Breast epithelium (tissue), 4 donors: Measurements from ENCODE around the gene IQCN. TPM values are rescaled to one million over a fixed set of nuclear protein-coding genes. Genes with fewer than 3 reads are reported as not detected.

Source experiments
- DNase-seq, 2 donors: peaks; one replicate each; pipeline ENCODE4 v3.0.0-alpha.2; 2019; ENCODE audit warnings: low spot score in 2 of 2
- H3K27ac ChIP-seq, 2 donors: fragments of 200-600 bp; sonication (generic) in 1 of 2; one replicate each; pipeline ENCODE4 v1.5.1; 2016 to 2019; ENCODE audit warnings: mild to moderate bottlenecking in 1 of 2
- H3K27me3 ChIP-seq, 2 donors: fragments of 200-600 bp; sonication (generic) in 1 of 2; one replicate each; pipeline versions ENCODE4 v1.5.1 to v1.6.0; 2017 to 2019; ENCODE audit warnings: control low read depth in 1 of 2, mild to moderate bottlenecking in 1 of 2
- H3K36me3 ChIP-seq: fragments of 200-600 bp; one replicate; pipeline ENCODE4 v1.5.1; 2019
- H3K4me1 ChIP-seq, 2 donors: fragments of 200-600 bp; sonication (generic); one replicate each; pipeline ENCODE4 v1.5.1; 2016 to 2019; ENCODE audit warnings: control low read depth in 1 of 2
- H3K4me3 ChIP-seq, 3 donors: fragments of 200-600 bp; sonication (generic); 1 replicate in 2 of 3; 2 replicates in 1 of 3; pipeline ENCODE4 v1.5.1; 2016 to 2019; ENCODE audit warnings: mild to moderate bottlenecking in 3 of 3, moderate library complexity in 2 of 3
- H3K9me3 ChIP-seq, 2 donors: fragments of 200-600 bp; sonication (generic) in 1 of 2; one replicate each; pipeline ENCODE4 v1.5.1; 2016 to 2019; ENCODE audit warnings: control low read depth in 1 of 2
- POLR2A ChIP-seq: fragments of 450-650 bp; IDR thresholded peaks from one replicate; pipeline ENCODE4 v1.6.1; 2016; ENCODE audit warnings: antibody characterized with exemption, mild to moderate bottlenecking, moderate library complexity
- POLR2AphosphoS5 ChIP-seq, 3 donors: sonication (generic); formaldehyde crosslinking; IDR thresholded peaks; one replicate each; pipeline ENCODE4 v1.6.1; 2017; ENCODE audit warnings: antibody characterized with exemption in 3 of 3
- intact Hi-C: fragments of 100-400 bp; cut with DNase I; formaldehyde crosslinking; loops from one replicate; pipeline ENCODE4 v1.15.1; 2023; ENCODE audit warnings: low total_unique reads
- total RNA-seq, 3 donors: library from RNA; depleted of rRNA; stranded (reverse); fragments of >200 nt; gene quantifications; one replicate each; pipeline ENCODE4 v1.1.0, GENCODE V29; 2016
- TF ChIP-seq, protein P1 (sequence below), 3 donors: fragments of 450-650 bp; IDR thresholded peaks; one replicate each; pipeline ENCODE4 v1.5.1; 2016 to 2017; ENCODE audit warnings: antibody characterized with exemption in 3 of 3, mild to moderate bottlenecking in 3 of 3, moderate library complexity in 3 of 3

Gene IQCN
- total RNA-seq, 3 donors from 2014 or later, result 7.0 to 16.6 (median 9.5) TPM

DNA sequence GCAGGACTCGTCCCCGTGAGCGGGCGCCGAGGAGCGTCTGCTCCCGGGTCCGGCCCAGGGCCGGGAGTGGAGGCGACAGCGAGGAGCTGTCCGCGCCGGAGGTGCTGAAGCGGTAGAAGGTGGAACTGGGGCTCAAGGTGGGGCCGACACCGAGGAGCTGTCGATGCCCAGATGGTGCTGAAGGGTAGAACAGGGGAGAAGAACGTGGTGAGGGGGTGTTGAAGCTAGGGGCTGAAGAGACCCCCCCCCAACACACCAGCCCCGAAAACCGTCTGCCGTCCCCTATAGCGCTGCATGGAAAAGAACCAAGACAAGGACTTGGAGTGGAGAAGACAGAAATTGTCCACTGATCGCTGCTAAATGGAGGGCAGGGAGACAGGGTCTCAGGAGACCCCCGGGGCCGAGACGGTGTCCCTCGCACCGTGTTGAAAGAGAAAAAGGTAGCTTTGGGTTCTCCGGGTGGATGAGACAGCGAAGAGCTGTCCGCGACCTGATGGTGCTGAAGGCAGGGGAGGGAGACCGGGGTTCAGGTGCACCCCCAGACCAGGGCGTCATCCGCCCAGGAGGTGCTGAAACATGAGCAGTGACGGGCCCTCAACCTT lies 40.9 kb downstream of the IQCN start:
- no peaks in the 10 kb centered on the region for H3K36me3 ChIP-seq
- no peak for TF ChIP-seq POLR2A
- TF ChIP-seq POLR2AphosphoS5 (IDR thresholded peaks at IDR 0.05), result no peak
- TF ChIP-seq, protein P1, sequence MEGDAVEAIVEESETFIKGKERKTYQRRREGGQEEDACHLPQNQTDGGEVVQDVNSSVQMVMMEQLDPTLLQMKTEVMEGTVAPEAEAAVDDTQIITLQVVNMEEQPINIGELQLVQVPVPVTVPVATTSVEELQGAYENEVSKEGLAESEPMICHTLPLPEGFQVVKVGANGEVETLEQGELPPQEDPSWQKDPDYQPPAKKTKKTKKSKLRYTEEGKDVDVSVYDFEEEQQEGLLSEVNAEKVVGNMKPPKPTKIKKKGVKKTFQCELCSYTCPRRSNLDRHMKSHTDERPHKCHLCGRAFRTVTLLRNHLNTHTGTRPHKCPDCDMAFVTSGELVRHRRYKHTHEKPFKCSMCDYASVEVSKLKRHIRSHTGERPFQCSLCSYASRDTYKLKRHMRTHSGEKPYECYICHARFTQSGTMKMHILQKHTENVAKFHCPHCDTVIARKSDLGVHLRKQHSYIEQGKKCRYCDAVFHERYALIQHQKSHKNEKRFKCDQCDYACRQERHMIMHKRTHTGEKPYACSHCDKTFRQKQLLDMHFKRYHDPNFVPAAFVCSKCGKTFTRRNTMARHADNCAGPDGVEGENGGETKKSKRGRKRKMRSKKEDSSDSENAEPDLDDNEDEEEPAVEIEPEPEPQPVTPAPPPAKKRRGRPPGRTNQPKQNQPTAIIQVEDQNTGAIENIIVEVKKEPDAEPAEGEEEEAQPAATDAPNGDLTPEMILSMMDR (IDR thresholded peaks at IDR 0.05), result no peak
- H3K27ac ChIP-seq, result no peak overlapping the region
- peaks cover 14 to 69% of the 10 kb centered on the region in 2 donors for H3K27me3 ChIP-seq
- peak overlapping the region in 1 of 3 donors; percentile 19 for H3K4me3 ChIP-seq
- intact Hi-C loops, result no loop called here
- peaks cover 10 to 11% of the 10 kb centered on the region in 2 donors for H3K9me3 ChIP-seq
- DNase-seq, result no peak
- H3K4me1 ChIP-seq, result no peaks in the 10 kb centered on the region

- peaks cover 10 to 11% of the 10 kb centered on the region in 2 donors for H3K9me3 ChIP-seq
- peaks cover 14 to 75% of the 10 kb centered on the region in 2 donors for H3K27me3 ChIP-seq
These were observed 41.6 kb downstream of the IQCN start for GRCh38 chr19:18232540-18233223.

DNA sequence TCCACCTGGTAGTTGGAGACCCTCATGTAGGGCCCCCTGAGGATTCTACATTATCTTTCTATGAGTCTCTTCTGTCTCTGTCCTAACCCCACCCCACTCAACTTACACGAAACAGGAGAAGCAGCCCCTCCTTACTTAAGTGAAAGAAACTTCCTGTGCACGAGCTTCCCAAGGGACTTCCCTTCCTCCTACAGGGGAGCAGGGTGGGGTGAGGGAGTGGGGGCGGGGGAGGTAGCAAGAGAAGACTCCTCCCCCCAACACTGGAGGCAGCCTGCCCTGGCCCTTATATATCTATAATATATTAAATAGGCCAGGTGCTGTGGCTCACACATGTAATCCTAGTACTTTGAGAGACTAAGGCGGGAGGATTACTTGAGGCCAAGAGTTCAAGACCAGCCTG lies 42.5 kb downstream of the IQCN start:
- H3K27ac ChIP-seq, result no peak overlapping the region
- DNase-seq, result no peak
- no peaks in the 10 kb centered on the region for H3K36me3 ChIP-seq
- H3K9me3 ChIP-seq, result peaks cover 10 to 11% of the 10 kb centered on the region in 2 donors
- no peaks in the 10 kb centered on the region for H3K4me1 ChIP-seq
- peaks cover 17 to 84% of the 10 kb centered on the region in 2 donors for H3K27me3 ChIP-seq
- no peak overlapping the region for H3K4me3 ChIP-seq
- intact Hi-C loops, result no loop called here
- no peak for TF ChIP-seq POLR2A

More at GRCh38 chr19:18232540-18233223, 41.6 kb downstream of the IQCN start:
- no peaks in the 10 kb centered on the region for H3K4me1 ChIP-seq
- H3K36me3 ChIP-seq, result no peaks in the 10 kb centered on the region
- intact Hi-C loops, result no loop called here
- H3K27ac ChIP-seq, result no peak overlapping the region
- TF ChIP-seq POLR2AphosphoS5 (IDR thresholded peaks at IDR 0.05), result no peak
- TF ChIP-seq POLR2A, result no peak
- TF ChIP-seq, protein P1 (IDR thresholded peaks at IDR 0.05), result no peak
- H3K4me3 ChIP-seq, result peak overlapping the region in 1 of 3 donors; percentile 19
- no peak for DNase-seq

DNA sequence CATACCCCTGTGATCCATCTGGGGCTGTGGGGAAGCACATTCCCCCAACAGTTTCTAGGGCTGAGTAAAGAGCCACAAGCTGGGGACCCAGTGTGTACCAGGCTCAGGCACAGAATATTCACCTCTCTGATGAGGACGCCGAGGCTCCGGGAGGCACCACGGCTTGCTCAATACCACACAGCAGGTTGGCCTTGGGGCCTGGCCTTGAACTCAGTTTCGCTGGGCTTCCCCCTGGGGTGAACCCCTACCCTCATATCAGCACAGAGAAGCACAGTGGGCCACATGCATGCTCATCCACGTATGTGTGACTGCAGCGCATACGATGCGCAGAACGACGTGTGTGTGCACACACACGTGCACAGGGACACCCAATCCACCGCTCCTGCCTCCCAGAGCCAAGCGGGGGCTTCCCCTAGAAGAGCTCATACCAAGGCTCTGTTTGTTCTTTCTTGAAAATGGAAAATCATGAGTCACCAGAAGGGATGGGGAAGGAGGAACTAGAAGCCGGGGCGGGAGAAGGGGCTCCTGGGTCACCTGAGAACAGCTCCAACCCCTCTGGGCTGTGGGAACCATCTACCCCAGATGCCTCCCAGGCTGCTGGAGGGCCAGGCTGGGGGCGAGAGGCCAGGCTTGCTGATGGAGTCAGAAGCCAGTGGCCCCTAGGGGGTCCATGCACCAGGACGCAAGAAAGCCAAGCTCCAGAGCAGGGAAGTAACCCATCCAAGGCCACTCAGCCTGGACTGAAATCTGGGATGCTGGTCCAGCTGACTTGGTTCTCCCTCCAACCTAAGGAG lies 43.1 kb downstream of the IQCN start:
- intact Hi-C loops, result no loop called here
- peaks cover 18 to 87% of the 10 kb centered on the region in 2 donors for H3K27me3 ChIP-seq
- H3K4me1 ChIP-seq, result no peaks in the 10 kb centered on the region
- H3K36me3 ChIP-seq, result no peaks in the 10 kb centered on the region
- DNase-seq, result no peak
- peaks cover 10 to 11% of the 10 kb centered on the region in 2 donors for H3K9me3 ChIP-seq
- no peak overlapping the region for H3K27ac ChIP-seq
- H3K4me3 ChIP-seq, result no peak overlapping the region
- TF ChIP-seq POLR2AphosphoS5 (IDR thresholded peaks at IDR 0.05) (no peak), POLR2A (no peak)
- TF ChIP-seq, protein P1 (IDR thresholded peaks at IDR 0.05), result no peak

- Histone ChIP-seq H3K27ac (no peak overlapping the region), H3K36me3 (no peaks in the 10 kb centered on the region), H3K9me3 (peaks cover 10 to 11% of the 10 kb centered on the region in 2 donors), H3K27me3 (peaks cover 21 to 92% of the 10 kb centered on the region in 2 donors), H3K4me1 (peaks cover 0 to 2% of the 10 kb centered on the region in 2 donors), H3K4me3 (no peak overlapping the region)
- no peak for DNase-seq
- intact Hi-C loops, result no loop called here
- TF ChIP-seq, protein P1 (IDR thresholded peaks at IDR 0.05), result no peak
- no peak for TF ChIP-seq POLR2A
- no peak for TF ChIP-seq POLR2AphosphoS5 (IDR thresholded peaks at IDR 0.05)
These were observed 44.3 kb downstream of the IQCN start for GRCh38 chr19:18229915-18230314.
